ENCODE results near the gene NTF3. TPM values are rescaled to one million over a fixed set of nuclear protein-coding genes. Genes with fewer than 3 reads are reported as not detected.
"Not testable (repeated sequence)": the region's sequence is repeated elsewhere in the genome, so short reads cannot be mapped to it uniquely, and the experiment has no call there.

The NTF3 gene
- total and polyA plus RNA-seq, 12 donors = 0.20 to 2.2 (median 0.79) TPM; not detected in 1

DNA sequence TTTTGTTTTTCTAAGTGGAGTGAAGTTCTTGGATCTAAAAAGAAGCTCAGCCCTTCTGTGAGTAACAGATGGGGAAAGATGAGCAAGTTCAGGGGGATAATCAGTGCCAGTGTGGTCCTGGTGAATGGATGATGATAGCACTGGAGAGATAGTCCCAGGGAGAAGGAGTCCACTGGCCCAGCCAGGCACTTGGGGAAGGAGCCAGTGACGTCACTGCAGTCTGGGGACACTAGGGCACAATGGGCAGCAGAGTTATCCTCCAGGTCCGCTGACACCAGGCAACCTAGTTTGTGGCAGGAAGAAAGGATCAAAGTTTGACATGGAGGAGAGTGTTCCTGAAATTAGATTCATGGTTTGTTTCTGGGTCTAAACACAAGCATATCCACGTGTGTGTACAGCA lies 101.5 kb downstream of the NTF3 start:
- H3K4me1 ChIP-seq = no peaks in the 10 kb centered on the region
- H3K27ac ChIP-seq = no peak overlapping the region
- H3K4me3 ChIP-seq = no peak overlapping the region
- H3K9me3 ChIP-seq = peaks cover 0 to 10% (median 0%) of the 10 kb centered on the region in 11 donors
- no peaks in the 10 kb centered on the region for H3K36me3 ChIP-seq
- no peak for DNase-seq
- 73 to 86% methylated on average over 3 of the region's 3 CpGs for WGBS, 2 donors
- peaks cover 0 to 6% (median 0%) of the 10 kb centered on the region in 7 donors for H3K27me3 ChIP-seq
- no peak for ATAC-seq
- TF ChIP-seq, protein P1, sequence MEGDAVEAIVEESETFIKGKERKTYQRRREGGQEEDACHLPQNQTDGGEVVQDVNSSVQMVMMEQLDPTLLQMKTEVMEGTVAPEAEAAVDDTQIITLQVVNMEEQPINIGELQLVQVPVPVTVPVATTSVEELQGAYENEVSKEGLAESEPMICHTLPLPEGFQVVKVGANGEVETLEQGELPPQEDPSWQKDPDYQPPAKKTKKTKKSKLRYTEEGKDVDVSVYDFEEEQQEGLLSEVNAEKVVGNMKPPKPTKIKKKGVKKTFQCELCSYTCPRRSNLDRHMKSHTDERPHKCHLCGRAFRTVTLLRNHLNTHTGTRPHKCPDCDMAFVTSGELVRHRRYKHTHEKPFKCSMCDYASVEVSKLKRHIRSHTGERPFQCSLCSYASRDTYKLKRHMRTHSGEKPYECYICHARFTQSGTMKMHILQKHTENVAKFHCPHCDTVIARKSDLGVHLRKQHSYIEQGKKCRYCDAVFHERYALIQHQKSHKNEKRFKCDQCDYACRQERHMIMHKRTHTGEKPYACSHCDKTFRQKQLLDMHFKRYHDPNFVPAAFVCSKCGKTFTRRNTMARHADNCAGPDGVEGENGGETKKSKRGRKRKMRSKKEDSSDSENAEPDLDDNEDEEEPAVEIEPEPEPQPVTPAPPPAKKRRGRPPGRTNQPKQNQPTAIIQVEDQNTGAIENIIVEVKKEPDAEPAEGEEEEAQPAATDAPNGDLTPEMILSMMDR (IDR thresholded peaks at IDR 0.05) = no peak
- intact Hi-C loops (cut with DNase I) = no loop called here

DNA sequence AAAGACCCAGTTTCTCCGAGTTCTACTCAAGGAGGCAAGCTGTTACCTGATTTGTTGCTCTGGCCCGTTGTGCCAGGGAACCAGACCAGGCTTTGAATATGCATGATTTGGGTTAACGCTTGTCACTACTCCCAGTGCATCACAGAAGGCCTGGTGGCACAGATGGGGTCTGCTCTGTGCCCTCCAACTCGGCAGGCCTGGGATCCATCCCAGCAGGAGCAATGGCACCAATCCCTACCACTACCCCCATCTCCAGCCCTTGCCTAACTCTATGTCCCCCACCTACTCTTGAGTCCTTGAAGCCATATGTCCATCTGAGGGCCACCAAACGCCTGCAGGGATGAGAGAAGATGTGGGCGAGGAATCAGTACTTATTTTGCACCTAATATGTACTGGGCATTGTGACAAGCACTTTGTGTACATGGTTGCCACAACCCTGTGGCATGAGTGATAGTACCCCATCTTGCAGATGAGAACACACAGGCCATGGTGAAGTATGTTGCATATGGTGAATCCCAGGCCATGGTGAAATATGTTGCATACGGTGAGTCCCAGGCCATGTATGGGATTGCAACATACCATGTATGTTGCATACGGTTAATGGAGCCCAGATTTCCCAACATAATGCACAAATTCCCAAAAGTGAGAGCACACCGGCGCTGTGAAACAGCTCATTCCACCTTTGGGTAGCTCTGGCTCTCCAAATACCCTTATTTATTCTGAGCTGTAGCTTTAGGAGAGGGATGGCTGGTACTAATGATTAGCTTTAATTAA lies 102.7 kb downstream of the NTF3 start:
- 90 to 91% methylated on average over 10 of the region's 10 CpGs for WGBS, 2 donors
- H3K27ac ChIP-seq = no peak overlapping the region
- intact Hi-C loops (cut with DNase I) = no loop called here

DNA sequence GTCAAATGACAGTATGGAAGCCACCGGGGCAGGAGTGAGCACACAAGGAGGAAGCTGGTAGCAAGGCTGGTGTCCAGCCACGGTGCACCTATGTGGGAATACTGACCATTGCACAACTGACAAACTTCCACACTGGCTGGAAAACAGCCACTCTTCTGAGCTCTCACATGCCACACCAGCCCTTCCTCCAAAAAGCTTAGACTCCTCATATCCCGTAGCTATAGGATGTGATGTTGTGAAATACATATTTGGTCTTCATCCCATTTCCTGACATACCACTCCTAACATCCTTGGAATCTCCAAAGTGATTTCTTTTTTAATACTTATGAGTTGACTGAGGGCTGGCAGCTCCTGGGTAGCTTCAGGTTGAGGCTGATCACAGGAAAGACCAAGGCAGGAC lies 103.6 kb downstream of the NTF3 start:
- Histone ChIP-seq H3K4me1 (no peaks in the 10 kb centered on the region), H3K9me3 (peaks cover 0 to 10% (median 0%) of the 10 kb centered on the region in 11 donors), H3K36me3 (no peaks in the 10 kb centered on the region), H3K27me3 (peaks cover 0 to 8% (median 0%) of the 10 kb centered on the region in 7 donors), H3K4me3 (no peak overlapping the region), H3K27ac (no peak overlapping the region)
- intact Hi-C loops (cut with DNase I) = no loop called here
- WGBS, 2 donors = 80 to 82% methylated on average over 3 of the region's 3 CpGs
- no peak for DNase-seq
- ATAC-seq = no peak
- TF ChIP-seq, protein P1 (IDR thresholded peaks at IDR 0.05) = no peak

More for the DNA sequence above, 102.7 kb downstream of the NTF3 start:
- Histone ChIP-seq H3K27me3 (peaks cover 0 to 8% (median 0%) of the 10 kb centered on the region in 7 donors), H3K9me3 (peaks cover 0 to 10% (median 0%) of the 10 kb centered on the region in 11 donors), H3K36me3 (no peaks in the 10 kb centered on the region), H3K4me3 (no peak overlapping the region), H3K4me1 (no peaks in the 10 kb centered on the region)
- TF ChIP-seq, protein P1 (IDR thresholded peaks at IDR 0.05) = no peak
- ATAC-seq (no peak), DNase-seq (no peak)

DNA sequence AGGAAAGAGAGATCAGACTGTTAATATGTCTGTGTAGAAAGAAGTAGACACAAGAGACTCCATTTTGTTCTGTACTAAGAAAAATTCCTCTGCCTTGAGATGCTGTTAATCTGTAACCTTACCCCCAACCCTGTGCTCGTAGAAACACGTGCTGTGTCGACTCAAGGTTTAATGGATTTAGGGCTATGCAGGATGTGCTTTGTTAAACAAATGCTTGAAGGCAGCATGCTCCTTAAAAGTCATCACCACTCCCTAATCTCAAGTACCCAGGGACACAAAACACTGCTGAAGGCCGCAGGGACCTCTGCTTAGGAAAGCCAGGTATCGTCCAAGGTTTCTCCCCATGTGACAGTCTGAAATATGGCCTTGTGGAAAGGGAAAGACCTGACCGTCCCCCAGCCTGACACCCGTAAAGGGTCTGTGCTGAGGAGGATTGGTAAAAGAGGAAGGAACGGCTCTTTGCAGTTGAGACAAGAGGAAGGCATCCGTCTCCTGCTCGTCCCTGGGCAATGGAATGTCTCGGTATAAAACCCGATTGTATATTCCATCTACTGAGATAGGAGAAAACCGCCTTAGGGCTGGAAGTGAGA lies 105.2 kb downstream of the NTF3 start:
- H3K36me3 ChIP-seq; H3K27me3 ChIP-seq; H3K27ac ChIP-seq; ATAC-seq; intact Hi-C loops (cut with DNase I); H3K4me1 ChIP-seq; DNase-seq; H3K4me3 ChIP-seq: not testable (repeated sequence)
- 52 to 62% methylated on average over 13 of the region's 13 CpGs for WGBS, 2 donors
- peaks cover 0 to 23% (median 0%) of the 10 kb centered on the region in 11 donors for H3K9me3 ChIP-seq

DNA sequence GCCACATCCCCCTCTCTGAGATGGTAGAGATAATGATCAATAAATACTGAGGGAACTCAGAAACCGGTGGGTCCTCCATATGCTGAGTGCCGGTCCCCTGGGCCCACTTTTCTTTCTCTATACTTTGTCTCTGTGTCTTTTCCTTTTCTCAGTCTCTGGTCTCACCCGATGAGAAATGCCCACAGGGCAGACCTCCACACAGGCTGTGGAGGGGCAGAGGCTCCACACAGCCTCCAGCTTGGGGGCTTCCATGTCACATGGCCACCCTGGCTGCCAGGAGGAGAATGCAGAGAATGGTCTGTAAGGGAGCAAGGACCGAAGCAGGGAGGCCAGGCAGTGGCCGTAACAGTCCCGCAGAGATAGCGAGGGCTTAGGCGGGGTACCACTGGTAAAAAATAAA lies 105.9 kb downstream of the NTF3 start:
- no peak overlapping the region for H3K27ac ChIP-seq
- ATAC-seq (no peak), DNase-seq (no peak)
- peaks cover 0 to 18% (median 0%) of the 10 kb centered on the region in 11 donors for H3K9me3 ChIP-seq
- H3K36me3 ChIP-seq = no peaks in the 10 kb centered on the region
- intact Hi-C loops (cut with DNase I) = no loop called here
- no peaks in the 10 kb centered on the region for H3K4me1 ChIP-seq
- peaks cover 0 to 8% (median 0%) of the 10 kb centered on the region in 7 donors for H3K27me3 ChIP-seq
- 87 to 91% methylated on average over 8 of the region's 8 CpGs for WGBS, 2 donors
- no peak overlapping the region for H3K4me3 ChIP-seq
- TF ChIP-seq, protein P1 (IDR thresholded peaks at IDR 0.05) = no peak

Measured in heart right ventricle (tissue), 16 donors.